DMS114 treated with DMSO at 0.1 percent for 48 hours (cell line): ENCODE results near the gene GSN.

Experiments used
- DNase-seq: peaks from one replicate; lab custom pipeline; 2025; ENCODE audit not compliant: unreplicated experiment; lab: John Stamatoyannopoulos, UW

GSN gene

GRCh38 chr9:121242959-121243346 lies 25.0 kb upstream of the GSN start:
- no peak for DNase-seq

- no peak for DNase-seq
These were observed 21.0 kb upstream of the GSN start for GRCh38 chr9:121246821-121247561.

DNA sequence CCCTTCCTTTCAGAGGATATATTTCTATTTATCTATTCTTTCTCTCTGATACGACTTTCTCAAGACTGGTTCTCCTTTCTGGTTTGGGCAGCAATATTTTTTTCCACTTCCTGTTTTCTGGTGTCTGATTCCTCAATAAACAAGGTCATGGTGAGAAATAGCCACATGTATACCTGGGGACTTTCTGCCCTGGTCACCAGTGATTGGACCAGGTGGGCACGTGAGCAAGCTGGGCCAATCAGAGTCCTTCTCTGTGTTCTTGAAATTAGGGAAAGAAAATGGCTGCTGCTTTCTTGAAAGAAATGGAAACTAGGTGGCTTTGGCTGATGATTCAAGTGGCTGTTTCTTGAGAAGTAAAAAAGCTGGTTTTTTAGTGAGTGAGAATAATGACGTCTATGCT lies 18.4 kb upstream of the GSN start:
- no peak for DNase-seq

DNA sequence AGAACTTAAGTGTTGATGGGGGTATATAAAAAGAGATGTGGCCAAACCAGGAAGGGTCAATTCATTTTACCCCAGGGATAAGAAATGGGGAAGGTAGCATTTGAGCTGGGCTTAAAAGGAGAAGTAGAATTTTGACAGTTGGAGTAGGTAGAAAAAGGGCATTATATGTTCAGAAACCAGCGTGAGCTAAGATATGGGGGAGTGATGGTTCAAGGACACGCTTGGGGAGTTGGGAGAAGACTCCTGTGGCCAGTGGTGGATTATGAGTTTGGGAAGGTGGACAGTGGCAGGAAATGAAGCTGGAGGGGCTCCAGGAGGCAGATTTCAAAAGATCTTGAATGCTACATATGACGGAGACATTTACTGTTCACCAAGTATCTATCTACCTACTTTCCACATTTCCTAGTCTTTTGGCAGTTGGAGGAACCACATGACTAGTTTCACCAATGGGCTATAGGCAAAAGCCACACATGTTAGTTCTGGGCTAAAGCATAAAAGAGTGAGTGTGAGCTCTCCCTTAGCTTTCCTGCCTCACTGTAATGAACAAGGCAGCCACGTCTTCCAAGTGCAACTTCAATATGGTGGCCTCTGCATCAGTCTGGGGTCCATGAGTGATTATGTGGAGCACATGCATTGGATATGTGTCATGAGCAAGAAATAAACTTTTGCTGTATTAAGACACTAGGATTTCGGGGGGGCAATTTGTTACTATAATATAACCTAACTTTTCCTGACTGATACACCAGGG lies 15.7 kb upstream of the GSN start:
- no peak for DNase-seq

- no peak for DNase-seq
These were observed 14.8 kb upstream of the GSN start for GRCh38 chr9:121253162-121253561.

GRCh38 chr9:121253821-121254501 lies 14.0 kb upstream of the GSN start:
- no peak for DNase-seq

DNA sequence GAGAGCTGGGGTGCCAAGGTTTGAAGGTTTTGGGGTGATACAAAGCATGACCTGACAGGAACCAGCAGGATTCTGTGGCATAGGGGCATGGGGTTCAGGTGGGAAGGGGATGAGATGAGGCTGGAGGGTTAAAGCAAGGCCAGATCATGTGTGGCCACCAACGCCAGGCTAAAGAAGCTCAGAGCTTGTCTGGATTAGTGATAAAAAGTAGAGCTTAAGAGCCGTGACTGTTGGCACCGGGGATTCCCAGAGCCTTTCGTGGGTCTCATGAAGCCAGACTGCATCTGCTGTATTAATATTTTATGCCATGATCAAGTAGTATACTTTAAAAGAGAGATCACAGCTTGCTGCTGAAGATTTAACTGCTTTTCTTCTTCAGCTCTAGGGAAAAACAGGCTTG lies 8.5 kb upstream of the GSN start:
- no peak for DNase-seq

DNA sequence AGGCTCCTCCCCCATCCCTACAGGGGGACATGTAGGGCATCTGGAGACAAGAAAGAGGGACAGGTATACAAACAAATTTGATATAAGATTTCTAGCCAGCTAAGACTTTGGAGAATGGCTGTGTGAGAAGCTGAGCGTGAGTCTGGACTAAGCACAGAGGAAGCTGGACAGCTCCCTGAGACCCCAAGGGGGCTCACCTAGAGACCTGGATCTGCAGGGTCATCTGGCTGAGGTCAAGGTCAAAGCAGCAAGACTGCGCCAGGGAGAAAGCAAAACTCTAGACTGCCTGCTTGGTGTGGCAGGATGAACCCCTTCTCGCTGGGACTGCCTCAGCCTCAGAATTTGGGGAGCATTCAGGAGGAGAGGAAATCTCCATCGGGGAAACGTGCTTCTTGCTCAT lies 8.0 kb upstream of the GSN start:
- DNase-seq: no peak

GRCh38 chr9:121260457-121261106 lies 7.4 kb upstream of the GSN start:
- DNase-seq: no peak

DNA sequence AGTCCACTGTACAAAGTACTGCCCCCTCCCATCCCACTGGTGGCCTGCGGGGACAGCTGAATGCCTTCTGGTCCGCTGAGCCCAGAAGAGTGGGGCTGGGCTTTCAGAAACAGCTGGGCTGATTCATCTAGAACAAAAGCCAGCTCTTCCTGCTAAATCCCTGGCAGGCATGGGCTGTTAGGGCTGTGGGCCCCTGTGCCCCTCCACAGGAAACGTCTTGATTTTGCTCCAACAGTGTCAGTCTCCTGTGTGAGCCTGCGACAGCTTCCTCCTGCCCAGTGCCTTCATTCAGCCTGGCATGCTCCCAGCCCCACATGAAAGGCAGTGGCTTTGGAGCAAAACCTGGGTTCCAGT lies 6.9 kb upstream of the GSN start:
- DNase-seq: no peak

DNA sequence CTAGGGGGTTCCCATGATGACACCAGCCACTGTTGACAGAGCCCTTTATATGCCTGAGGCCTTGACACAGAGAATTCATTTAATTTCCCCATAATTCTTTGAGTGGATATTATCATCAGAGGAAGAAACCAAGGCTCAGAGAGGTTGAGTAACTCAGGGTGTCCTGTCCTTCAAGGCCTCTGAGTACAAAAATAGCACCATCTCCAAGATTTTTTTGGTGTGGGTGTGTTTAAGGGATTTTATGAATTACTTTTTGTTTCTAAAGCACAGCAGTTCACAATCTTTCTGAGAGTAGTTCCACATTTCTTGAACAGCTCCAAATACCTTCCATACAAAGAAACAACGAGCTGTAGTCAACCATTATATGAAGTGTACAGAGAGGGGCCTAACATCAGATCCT lies 6.2 kb upstream of the GSN start:
- DNase-seq: no peak

DNA sequence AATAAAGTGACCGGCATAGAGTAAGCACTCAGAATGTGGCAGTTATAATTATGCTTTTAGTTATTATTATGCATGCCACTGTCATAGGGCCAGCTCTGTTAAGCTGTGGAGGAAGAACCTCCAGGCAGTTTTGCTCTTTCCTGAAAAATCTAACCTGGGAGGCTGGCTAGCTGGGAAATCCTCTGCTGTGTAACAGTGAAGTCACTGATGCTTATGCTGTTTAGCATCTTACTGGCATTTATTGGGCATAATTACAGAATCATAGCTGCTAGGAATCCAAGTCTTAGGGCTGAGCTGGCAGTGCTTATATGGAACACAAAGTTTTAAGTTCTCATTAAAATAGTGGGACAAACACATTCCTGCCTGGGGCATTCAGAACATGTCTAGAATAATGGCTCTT lies 5.5 kb upstream of the GSN start:
- no peak for DNase-seq

DNA sequence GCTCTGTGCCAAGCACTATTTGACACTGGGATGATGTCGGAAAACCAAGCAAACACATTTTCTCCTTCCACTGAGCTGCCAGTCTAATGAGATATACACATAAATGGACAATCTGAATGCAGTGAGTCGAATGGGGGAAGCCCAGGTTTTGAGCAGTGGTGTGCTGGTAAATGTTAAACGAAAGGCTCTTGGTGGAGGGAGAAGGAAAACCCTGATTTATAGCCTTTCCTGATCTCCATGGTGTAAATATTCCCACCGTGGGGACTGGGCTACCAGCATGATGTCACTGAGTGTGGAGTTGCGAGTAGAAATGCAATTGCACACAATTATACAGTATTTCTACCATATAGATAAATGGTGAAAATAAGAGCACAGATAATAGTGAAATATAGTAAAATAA lies 5.0 kb upstream of the GSN start:
- no peak for DNase-seq

DNA sequence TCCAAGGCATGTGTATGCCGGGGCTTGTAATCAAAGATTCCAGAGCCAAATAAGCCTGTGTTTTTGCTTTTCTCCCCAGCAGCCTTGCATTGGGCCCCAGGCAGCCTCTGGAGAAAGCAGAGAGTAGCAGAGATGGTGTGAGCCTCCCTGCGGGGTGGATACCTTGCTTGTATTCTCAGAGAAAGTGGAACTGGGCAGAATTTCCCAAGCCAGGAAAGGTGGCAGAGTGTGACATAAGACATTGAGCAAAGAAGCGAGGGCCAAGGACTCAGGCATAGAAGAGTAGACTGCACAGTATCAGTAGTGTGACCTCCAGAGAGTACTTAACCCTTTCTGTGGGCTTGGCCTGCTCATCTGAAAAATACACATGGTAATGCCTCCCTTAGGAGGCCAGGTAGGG lies 1.6 kb upstream of the GSN start:
- no peak for DNase-seq

GRCh38 chr9:121266906-121267650 lies 884 bp upstream of the GSN start:
- no peak for DNase-seq

DNA sequence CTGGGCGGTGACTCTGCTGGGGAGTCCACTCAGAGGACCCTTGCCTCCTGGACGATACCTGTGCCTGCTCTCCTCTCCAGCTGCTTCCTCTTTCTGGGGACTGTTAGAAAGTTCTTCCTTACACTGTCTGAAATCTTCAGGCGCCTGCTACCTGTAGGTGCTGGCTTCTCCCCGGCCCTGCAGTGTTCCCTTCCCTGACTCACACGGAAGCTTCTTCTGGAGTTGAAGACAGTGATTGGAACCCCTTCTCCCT lies 562 bp downstream of the GSN start:
- DNase-seq: no peak

DNA sequence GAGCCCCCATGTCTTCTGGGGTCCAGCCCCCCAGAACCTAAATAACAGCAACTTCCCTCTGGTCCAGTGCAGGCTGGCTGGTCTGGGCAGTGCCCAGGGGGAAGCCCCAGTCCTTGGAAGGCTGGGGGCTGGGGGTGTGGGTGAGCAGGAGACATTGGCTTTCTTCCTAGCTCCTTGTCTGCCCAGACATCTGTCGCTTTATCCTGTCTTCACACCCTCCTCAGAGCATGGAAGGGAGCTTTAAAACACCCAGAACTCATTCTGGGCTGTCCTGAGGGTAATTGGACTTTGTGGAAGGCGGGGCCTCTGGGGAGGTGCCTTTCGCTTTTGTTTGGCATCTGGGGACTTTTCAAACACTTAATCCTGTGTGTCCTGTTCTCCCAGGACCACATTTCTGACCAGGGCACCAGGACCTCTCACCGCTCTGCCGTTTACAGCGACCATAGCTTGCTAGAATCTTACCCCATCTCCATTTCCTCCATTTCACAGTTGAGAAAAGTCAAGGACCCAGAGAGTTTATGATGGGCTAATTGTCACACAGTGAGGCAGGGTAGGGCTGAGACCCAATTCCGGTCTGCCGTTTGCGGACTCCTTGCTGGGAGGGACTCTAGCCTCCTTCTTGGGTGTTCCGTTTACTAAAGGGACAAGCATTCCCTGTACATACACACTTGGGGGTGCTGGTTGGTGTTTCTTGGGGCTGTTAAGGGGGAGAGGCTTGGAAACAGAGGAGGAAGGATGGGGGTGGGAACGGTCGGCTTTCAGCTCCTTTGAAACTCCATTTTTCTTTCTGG lies 1.1 kb downstream of the GSN start:
- no peak for DNase-seq

DNA sequence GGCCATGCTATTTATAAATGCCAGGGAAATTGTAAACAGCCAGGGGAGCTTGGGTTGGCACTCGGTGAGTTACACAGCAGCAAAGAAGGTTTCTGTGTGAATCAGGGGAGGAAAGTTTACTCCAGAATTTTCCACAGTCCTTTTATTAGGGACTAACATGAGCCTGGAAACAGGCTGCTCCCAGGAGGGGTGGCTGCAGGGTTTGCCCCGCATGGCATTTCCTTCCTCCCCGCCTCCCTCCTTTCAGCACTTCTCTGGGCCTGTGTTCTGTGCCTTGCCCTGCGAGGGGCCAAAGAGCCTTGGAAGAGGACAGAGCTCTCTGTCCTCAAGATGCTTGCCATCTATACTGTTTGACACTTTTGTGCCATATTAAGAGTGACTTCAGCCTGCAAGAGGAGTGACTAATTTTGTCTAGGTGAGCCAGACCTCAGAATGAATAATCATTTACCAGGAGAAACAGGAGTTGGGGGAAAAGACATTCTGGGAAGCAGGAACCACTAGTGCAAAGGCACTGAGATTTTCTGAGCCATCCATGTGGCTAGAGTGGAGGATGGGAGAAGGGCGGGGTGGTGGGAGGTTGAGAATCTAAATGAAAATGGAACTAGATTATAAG lies 1.8 kb downstream of the GSN start:
- DNase-seq: no peak

- DNase-seq: no peak
These were observed 3.7 kb downstream of the GSN start for GRCh38 chr9:121271368-121272341.
